GM19023 (cell line): Measurements from ENCODE around the gene KCNA2.
A peak's percentile ranks its signal among the peaks of the same experiment; 100 is the strongest.

Source experiments
- ATAC-seq: cut with Tn5 transposase; IDR thresholded peaks from one replicate; pipeline ENCODE4 v1.9.1; 2021; ENCODE audit warnings: mild to moderate bottlenecking, moderate library complexity; ENCODE audit not compliant: unreplicated experiment

Gene KCNA2

DNA sequence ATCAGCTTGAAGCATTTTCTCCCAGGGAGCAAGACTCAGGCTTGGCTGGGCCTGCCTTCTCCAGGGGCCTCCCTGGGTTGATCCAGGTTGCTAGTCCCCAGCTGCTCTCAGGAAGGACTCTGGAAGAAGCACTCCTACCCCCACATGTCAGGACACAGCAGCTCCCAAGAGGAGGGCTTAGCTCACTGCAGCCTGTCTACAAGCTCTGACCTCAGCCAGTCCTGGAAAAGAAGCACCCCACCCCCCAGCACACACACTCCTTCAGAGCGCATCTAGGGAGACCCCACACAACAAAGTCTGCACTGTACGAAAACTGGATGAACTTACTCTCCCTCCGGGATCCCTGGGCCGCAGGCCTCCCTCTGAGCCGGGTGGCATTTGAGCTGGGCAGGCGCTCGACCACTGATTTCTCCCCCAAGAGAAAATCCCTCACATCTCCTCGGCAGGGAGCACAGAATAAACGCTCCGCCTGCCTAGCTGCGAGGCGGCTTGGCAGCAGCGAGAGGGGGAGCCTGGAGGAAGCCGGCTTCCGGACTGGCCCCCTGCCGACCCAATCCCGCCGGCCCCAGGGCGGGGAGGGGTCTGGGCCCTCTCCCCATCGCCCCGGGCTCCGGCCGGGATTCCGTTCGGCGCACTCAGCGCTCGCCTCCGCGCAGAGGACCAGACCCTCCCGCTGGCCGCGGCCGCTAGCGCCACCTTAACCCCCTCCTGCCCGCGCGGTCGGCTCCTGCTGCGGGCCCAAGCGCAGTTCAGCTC is at the start of gene KCNA2:
KCNA2 (minus strand) TSS at position 458 of the 756 bp plus-strand sequence. CDS start 1,576 bp downstream, outside the sequence.
- no peak for ATAC-seq

- no peak for ATAC-seq
These were observed 44.5 kb upstream of the KCNA2 start for GRCh38 chr1:110650609-110651008.

DNA sequence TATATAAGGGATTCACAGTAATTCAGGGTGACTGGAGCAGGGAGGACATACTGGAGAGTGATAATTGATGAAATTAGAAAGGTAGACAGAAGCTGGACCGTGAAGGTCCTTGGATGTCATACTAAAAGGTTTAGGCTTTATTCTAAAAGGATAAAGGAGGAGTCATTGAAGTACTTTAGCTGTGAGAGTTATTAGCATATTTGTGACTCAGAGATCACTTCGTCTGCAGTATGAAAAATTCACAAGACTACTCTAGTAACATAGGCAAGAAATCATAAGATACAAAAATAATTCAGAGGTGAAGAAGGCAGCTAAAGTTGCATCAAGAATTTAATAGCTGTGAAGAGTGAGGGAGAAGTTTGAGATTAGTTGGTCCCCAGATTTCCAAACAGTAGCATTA is 42.3 kb upstream of the KCNA2 start:
- no peak for ATAC-seq

- no peak for ATAC-seq
These were observed 41.2 kb upstream of the KCNA2 start for GRCh38 chr1:110647254-110647891.

GRCh38 chr1:110645821-110646735 is 39.9 kb upstream of the KCNA2 start:
- no peak for ATAC-seq

GRCh38 chr1:110645211-110645610 is 39.1 kb upstream of the KCNA2 start:
- no peak for ATAC-seq

DNA sequence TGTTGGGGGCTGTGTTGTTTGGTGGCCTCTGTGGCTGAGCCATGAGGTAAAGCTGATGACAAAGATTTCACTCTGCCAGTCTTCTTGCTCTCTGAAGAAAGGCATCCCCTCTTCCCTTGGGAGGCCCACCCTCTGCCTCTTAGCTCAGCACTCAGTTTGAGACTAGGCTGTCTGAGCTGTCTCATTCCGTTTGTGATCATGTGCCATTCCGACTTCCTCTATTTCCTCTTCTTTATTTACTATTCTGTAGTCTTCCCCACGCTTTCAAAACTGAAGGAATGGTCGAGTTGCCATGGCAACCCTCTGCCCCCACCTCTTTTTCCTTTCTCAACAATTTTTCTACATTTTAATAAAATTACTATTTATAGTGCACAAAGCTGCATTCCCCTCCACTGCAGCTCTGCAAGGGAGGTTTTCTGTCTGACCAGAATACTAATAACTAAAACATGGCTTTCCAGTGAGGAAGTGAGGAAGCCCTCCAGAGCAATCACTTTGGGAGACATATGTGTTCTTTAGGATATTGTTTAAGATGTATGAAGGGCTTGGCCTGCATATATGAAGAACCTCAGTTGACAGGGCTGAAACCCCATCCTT is 37.8 kb upstream of the KCNA2 start:
- ATAC-seq = no peak

- no peak for ATAC-seq
These were observed 33.7 kb upstream of the KCNA2 start for GRCh38 chr1:110639724-110640386.

DNA sequence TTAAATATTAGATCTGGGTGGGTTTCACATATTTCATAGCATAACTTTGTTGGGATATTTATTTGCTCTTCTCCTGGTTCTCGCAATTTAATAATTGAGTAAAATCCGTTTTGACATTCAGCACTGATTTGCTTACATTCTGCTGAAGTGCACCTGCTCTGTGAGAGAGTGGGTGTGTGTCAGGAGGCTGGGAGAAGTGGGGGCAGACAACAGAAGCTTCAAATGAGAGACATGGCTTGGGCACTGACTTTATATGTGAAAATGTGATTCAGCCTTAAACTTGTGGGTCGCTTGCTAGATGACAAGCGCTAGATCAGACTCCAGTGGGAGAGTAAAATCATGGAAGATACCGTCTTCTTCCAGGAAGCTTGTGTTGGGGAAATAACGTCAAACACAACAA is 32.4 kb upstream of the KCNA2 start:
- no peak for ATAC-seq

- ATAC-seq = no peak
These were observed 31.9 kb upstream of the KCNA2 start for GRCh38 chr1:110638058-110638457.

DNA sequence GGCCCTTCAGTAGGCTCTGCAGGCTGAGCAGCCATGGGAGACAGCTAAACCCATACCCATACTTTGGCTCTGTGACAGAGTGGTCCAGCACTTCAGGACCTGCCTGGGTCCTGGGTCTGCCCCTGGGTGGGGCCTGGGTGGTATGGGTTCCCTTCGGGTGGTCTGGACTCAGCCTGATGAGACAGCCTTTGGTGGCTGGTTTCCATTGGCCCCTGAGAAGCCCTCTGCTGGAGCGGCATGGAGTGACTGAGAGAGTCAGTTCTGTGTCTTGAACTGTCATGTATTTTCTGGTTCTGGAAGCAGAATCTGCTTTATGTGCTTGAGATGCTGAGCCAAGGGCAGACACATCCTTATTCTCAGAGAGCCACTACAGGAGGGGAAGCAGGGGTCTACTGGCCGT is 31.3 kb upstream of the KCNA2 start:
- no peak for ATAC-seq

DNA sequence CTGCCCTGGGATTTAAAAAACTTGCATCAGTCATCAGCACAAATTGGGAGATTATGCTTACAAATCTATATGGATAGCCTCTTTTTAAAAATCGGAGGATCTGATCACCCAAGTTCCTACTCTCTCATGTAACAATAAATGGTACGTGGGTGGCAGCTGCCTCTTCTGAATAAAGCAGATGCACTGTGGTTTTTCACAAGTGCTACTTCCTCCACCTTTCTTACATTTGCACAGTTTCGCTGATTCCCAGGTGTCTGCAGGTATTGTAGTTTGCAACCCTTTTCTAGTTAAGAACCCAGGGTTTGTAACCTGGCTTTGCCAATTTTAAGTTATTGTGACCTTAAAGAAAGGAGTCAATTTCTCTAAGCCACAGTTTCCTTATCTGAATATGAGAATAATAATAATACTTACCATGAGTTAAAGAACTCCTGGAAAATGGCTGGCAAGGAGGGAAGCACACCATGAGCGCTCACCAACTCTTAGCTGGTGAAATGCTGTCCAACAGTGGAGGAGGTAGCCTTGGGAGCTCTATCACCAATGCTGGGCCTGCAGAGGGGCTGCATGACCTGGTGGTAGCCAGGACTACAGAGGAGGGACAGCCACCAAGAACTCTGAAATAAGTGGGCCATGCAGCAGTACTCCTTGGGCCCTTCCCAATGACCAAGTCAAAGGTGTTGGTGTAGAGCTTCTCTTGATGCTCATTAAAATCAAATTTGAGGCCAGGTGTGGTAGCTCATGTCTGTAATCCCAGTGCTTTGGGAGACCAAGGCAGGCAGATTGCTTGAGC is 30.2 kb upstream of the KCNA2 start:
- no peak for ATAC-seq

DNA sequence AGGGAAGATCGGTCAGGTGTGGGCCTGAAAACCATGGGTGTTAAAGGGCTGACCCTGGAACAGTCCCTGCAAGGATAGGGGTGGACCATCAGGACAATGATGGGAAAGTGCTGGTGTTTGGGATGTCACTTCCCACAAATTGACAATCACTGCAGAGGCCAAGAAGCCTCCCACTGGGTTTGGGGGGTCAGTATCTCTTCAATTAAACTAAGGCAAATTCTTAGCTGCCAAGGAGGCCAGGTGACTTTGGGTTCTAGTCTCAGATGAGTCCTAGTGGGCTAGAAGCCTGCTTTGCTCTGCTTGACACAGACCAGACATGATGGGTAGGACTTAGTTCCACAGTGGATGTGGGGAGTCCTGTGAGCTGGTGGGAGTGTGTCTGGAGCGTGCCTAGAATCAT is 29.3 kb upstream of the KCNA2 start:
- ATAC-seq = no peak

DNA sequence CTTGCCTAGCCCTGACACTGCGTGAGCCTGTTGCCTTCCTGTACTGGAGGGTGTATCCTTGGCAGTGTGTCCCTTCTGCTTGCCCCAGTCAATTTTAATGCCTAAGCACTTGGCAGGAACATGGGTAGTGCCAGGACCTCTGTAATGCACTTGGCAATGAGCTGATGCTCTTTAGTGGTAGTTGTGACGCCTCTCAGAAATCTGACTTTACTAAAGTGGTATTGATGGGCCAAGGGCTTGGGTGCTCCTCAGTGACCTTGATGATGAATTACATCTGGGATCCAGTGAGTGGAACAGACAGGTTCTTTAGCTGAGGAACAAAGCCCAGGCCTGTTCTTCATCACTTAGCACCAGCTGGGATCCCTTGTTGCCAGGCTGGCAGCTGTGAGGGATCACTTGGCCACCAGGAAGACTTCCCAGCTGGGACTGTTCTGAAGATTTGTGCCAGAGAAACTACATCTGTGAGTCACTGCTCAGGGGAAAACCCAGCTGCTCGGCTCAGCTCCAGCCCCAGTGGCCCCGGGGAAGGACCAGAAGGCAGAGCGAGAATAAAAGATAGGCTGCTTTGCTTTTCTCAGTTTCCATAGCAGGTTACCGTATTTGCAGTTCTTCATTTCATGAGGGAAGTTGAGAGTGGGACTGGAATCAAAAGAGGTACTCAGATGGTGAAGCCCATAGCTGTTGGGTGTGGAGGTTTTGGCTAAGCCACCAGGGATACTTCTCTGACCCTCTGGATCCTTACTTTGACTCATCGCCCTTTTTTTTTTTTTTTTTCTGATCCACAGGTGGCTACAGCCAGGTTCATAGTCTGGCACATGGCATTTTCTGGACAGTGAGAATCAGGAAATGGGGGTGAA is 28.5 kb upstream of the KCNA2 start:
- ATAC-seq = peak; percentile 64

DNA sequence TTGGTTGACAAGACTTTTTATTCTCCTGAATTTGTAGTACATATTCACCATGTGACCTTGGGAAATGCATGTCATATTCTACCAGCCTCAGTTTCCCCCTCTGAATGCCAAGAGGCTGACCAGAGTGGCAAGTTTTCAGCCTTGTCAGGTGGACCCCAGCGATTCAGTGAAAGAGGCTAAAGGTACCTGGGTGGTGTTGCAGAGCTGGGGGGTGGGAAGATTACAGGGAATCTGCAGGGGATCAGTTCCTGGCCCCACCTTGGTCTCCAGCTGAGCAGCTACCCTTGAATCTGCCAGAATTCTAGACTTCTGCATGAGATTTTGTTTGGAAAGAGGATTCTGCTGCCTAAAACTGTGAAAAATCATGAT is 27.9 kb upstream of the KCNA2 start:
- ATAC-seq = no peak

- ATAC-seq = no peak
These were observed 27.5 kb upstream of the KCNA2 start for GRCh38 chr1:110633646-110634030.

- ATAC-seq = no peak
These were observed 25.9 kb upstream of the KCNA2 start for GRCh38 chr1:110631836-110632620.
